Esophagus squamous epithelium (tissue), 4 donors: Measurements from ENCODE around the gene CX3CL1.

Source experiments
- CTCF ChIP-seq, 6 experiments: fragments of 450-650 bp in 4 of 6; fragments of 200-600 bp in 2 of 6; sonication (generic) in 2 of 6; IDR thresholded peaks; one replicate each; pipeline ENCODE4 v1.5.1; 2016 to 2019; ENCODE audit warnings: antibody characterized with exemption in 6 of 6, mild to moderate bottlenecking in 4 of 6, moderate library complexity in 4 of 6
- POLR2A ChIP-seq, 4 donors: fragments of 450-650 bp; IDR thresholded peaks; one replicate each; pipeline ENCODE4 v1.6.1; 2017; ENCODE audit warnings: antibody characterized with exemption in 4 of 4, mild to moderate bottlenecking in 4 of 4, moderate library complexity in 3 of 4

- TF ChIP-seq CTCF (IDR thresholded peaks at IDR 0.05) (no peak), POLR2A (IDR thresholded peaks at IDR 0.05) (no peak)
These were observed 12.2 kb downstream of the CX3CL1 start for GRCh38 chr16:57384248-57385070.
